Activated CD8-positive, alpha-beta memory T cell treated with anti-CD3 and anti-CD28 coated beads, Interleukin-2, amount 10 ng/mL, durations not matched to agents 7 days and 5 days (primary cell): ENCODE data around the gene BMERB1. TPM values are rescaled to one million over a fixed set of nuclear protein-coding genes. Genes with fewer than 3 reads are reported as not detected.
A peak's percentile ranks its signal among the peaks of the same experiment; 100 is the strongest.
"Not testable (repeated sequence)": the region's sequence is repeated elsewhere in the genome, so short reads cannot be mapped to it uniquely, and the experiment has no call there.

Experiments
- ATAC-seq: fragments of 150-1000 bp; cut with Tn5 transposase; one replicate; pipeline ENCODE4 v1.10.0; 2021; ENCODE audit warnings: moderate library complexity
- CTCF ChIA-PET: fragments of 350-600 bp; sonication (Branson Sonifier 250); formaldehyde crosslinking; loops from one replicate; lab custom pipeline; 2021; ENCODE audit warnings: antibody characterized with exemption; lab: Charles Lee
- DNase-seq: peaks from one replicate; pipeline ENCODE4 v3.0.0-alpha.2; 2020
- H3K27ac Mint-ChIP-seq: one replicate; pipeline ENCODE4 v1.8.0; 2021; ENCODE audit warnings: mild to moderate bottlenecking, mixed read lengths
- H3K27me3 Mint-ChIP-seq: one replicate; pipeline ENCODE4 v1.8.0; 2021; ENCODE audit warnings: mixed read lengths
- H3K36me3 Mint-ChIP-seq: one replicate; pipeline ENCODE4 v1.8.0; 2021; ENCODE audit warnings: mild to moderate bottlenecking, mixed read lengths
- H3K4me1 Mint-ChIP-seq: one replicate; pipeline ENCODE4 v1.8.0; 2021; ENCODE audit warnings: mixed read lengths
- H3K4me3 Mint-ChIP-seq: one replicate; pipeline ENCODE4 v1.8.0; 2021; ENCODE audit warnings: mild to moderate bottlenecking, moderate library complexity, mixed read lengths
- H3K9me3 Mint-ChIP-seq: one replicate; pipeline ENCODE4 v1.8.0; 2022; ENCODE audit warnings: low read depth, mixed read lengths
- total RNA-seq, 2 experiments: library from RNA; stranded (reverse); gene quantifications; one replicate each; pipeline ENCODE4 v1.2.3, GENCODE V29; 2021

Gene BMERB1
- total RNA-seq, 2 experiments from 2014 or later = 4.5 to 11.9 TPM

- no peaks in the 10 kb centered on the region for H3K4me1 Mint-ChIP-seq
- CTCF ChIA-PET = no interaction called here
- peaks cover 17% of the 10 kb centered on the region for H3K27me3 Mint-ChIP-seq
- H3K9me3 Mint-ChIP-seq = no peaks in the 10 kb centered on the region
- DNase-seq (no peak), ATAC-seq (no peak)
- no peak overlapping the region for H3K4me3 Mint-ChIP-seq
- no peaks in the 10 kb centered on the region for H3K36me3 Mint-ChIP-seq
- no peak overlapping the region for H3K27ac Mint-ChIP-seq
Measured at GRCh38 chr16:15457400-15457799, 23.0 kb downstream of the BMERB1 start.

- no peaks in the 10 kb centered on the region for H3K4me1 Mint-ChIP-seq
- ATAC-seq (no peak), DNase-seq (no peak)
- H3K27me3 Mint-ChIP-seq = peaks cover 15% of the 10 kb centered on the region
- CTCF ChIA-PET = no interaction called here
- no peaks in the 10 kb centered on the region for H3K36me3 Mint-ChIP-seq
- no peaks in the 10 kb centered on the region for H3K9me3 Mint-ChIP-seq
- no peak overlapping the region for H3K4me3 Mint-ChIP-seq
- H3K27ac Mint-ChIP-seq = no peak overlapping the region
Measured at GRCh38 chr16:15457958-15458357, 23.6 kb downstream of the BMERB1 start.

GRCh38 chr16:15459791-15460190 lies 25.4 kb downstream of the BMERB1 start:
- peaks cover 15% of the 10 kb centered on the region for H3K27me3 Mint-ChIP-seq
- H3K4me3 Mint-ChIP-seq = no peak overlapping the region
- ATAC-seq (no peak), DNase-seq (no peak)
- H3K27ac Mint-ChIP-seq = no peak overlapping the region
- CTCF ChIA-PET = no interaction called here
- no peaks in the 10 kb centered on the region for H3K36me3 Mint-ChIP-seq
- no peaks in the 10 kb centered on the region for H3K4me1 Mint-ChIP-seq
- no peaks in the 10 kb centered on the region for H3K9me3 Mint-ChIP-seq

- ATAC-seq = no peak
- no peak for DNase-seq
- H3K27me3 Mint-ChIP-seq = peaks cover 15% of the 10 kb centered on the region
- no peaks in the 10 kb centered on the region for H3K4me1 Mint-ChIP-seq
- no peaks in the 10 kb centered on the region for H3K36me3 Mint-ChIP-seq
- no peak overlapping the region for H3K27ac Mint-ChIP-seq
- no peak overlapping the region for H3K4me3 Mint-ChIP-seq
- H3K9me3 Mint-ChIP-seq = no peaks in the 10 kb centered on the region
- CTCF ChIA-PET = no interaction called here
Measured at GRCh38 chr16:15460601-15461000, 26.2 kb downstream of the BMERB1 start.

- Mint-ChIP-seq H3K36me3 (no peaks in the 10 kb centered on the region), H3K9me3 (no peaks in the 10 kb centered on the region), H3K27me3 (peaks cover 15% of the 10 kb centered on the region), H3K4me3 (no peak overlapping the region), H3K27ac (no peak overlapping the region), H3K4me1 (no peaks in the 10 kb centered on the region)
- no peak for DNase-seq
- CTCF ChIA-PET = no interaction called here
- ATAC-seq = no peak
Measured at GRCh38 chr16:15461376-15461775, 27.0 kb downstream of the BMERB1 start.

GRCh38 chr16:15464401-15465186 lies 30.2 kb downstream of the BMERB1 start:
- DNase-seq = no peak
- H3K4me1 Mint-ChIP-seq = no peaks in the 10 kb centered on the region
- no peak overlapping the region for H3K4me3 Mint-ChIP-seq
- CTCF ChIA-PET = interaction anchor here (0.8 kb wide), 1 partner anchor 24 kb away, joined by 3 read pairs; no protein-coding TSS in a partner anchor
- H3K27ac Mint-ChIP-seq = no peak overlapping the region
- peaks cover 11% of the 10 kb centered on the region for H3K27me3 Mint-ChIP-seq
- no peaks in the 10 kb centered on the region for H3K36me3 Mint-ChIP-seq
- no peaks in the 10 kb centered on the region for H3K9me3 Mint-ChIP-seq
- ATAC-seq = no peak

- H3K27ac Mint-ChIP-seq = no peak overlapping the region
- no peaks in the 10 kb centered on the region for H3K4me1 Mint-ChIP-seq
- DNase-seq (no peak), ATAC-seq (no peak)
- no peaks in the 10 kb centered on the region for H3K36me3 Mint-ChIP-seq
- H3K9me3 Mint-ChIP-seq = no peaks in the 10 kb centered on the region
- CTCF ChIA-PET = no interaction called here
- no peak overlapping the region for H3K4me3 Mint-ChIP-seq
- H3K27me3 Mint-ChIP-seq = peaks cover 9% of the 10 kb centered on the region
Measured at GRCh38 chr16:15466131-15466530, 31.7 kb downstream of the BMERB1 start.

GRCh38 chr16:15466886-15467781 lies 32.7 kb downstream of the BMERB1 start:
- Mint-ChIP-seq H3K27me3 (peaks cover 19% of the 10 kb centered on the region), H3K4me3 (no peak overlapping the region), H3K4me1 (no peaks in the 10 kb centered on the region), H3K9me3 (no peaks in the 10 kb centered on the region), H3K27ac (no peak overlapping the region), H3K36me3 (no peaks in the 10 kb centered on the region)
- CTCF ChIA-PET = no interaction called here
- DNase-seq = no peak
- ATAC-seq = no peak

GRCh38 chr16:15476971-15477370 lies 42.6 kb downstream of the BMERB1 start:
- CTCF ChIA-PET, H3K27ac Mint-ChIP-seq, H3K4me3 Mint-ChIP-seq: not testable (repeated sequence)

GRCh38 chr16:15477802-15478201 lies 43.4 kb downstream of the BMERB1 start:
- peaks cover 6% of the 10 kb centered on the region for H3K4me1 Mint-ChIP-seq
- H3K4me3 Mint-ChIP-seq = no peak overlapping the region
- peaks cover 4% of the 10 kb centered on the region for H3K9me3 Mint-ChIP-seq
- peaks cover under 1% of the 10 kb centered on the region for H3K27me3 Mint-ChIP-seq
- no peak for ATAC-seq
- H3K27ac Mint-ChIP-seq = no peak overlapping the region
- CTCF ChIA-PET = no interaction called here
- H3K36me3 Mint-ChIP-seq = peaks cover 4% of the 10 kb centered on the region
- DNase-seq = no peak

More at GRCh38 chr16:15476971-15477370, 42.6 kb downstream of the BMERB1 start:
- H3K36me3 Mint-ChIP-seq, H3K27me3 Mint-ChIP-seq, H3K9me3 Mint-ChIP-seq, ATAC-seq, DNase-seq, H3K4me1 Mint-ChIP-seq: not testable (repeated sequence)

GRCh38 chr16:15482068-15482747 lies 47.8 kb downstream of the BMERB1 start:
- peaks cover 3% of the 10 kb centered on the region for H3K36me3 Mint-ChIP-seq
- H3K9me3 Mint-ChIP-seq = peaks cover 4% of the 10 kb centered on the region
- H3K4me1 Mint-ChIP-seq = peaks cover 8% of the 10 kb centered on the region
- no peak overlapping the region for H3K4me3 Mint-ChIP-seq
- no peaks in the 10 kb centered on the region for H3K27me3 Mint-ChIP-seq
- CTCF ChIA-PET = no interaction called here
- DNase-seq (peak; percentile 43), ATAC-seq (peak; percentile 58)
- no peak overlapping the region for H3K27ac Mint-ChIP-seq

GRCh38 chr16:15482748-15483298 lies 48.4 kb downstream of the BMERB1 start:
- H3K9me3 Mint-ChIP-seq = peaks cover under 1% of the 10 kb centered on the region
- H3K27me3 Mint-ChIP-seq = no peaks in the 10 kb centered on the region
- H3K36me3 Mint-ChIP-seq = peaks cover 1% of the 10 kb centered on the region
- H3K4me1 Mint-ChIP-seq = peaks cover 8% of the 10 kb centered on the region
- CTCF ChIA-PET = no interaction called here
- no peak overlapping the region for H3K27ac Mint-ChIP-seq
- DNase-seq (no peak), ATAC-seq (no peak)
- H3K4me3 Mint-ChIP-seq = no peak overlapping the region

GRCh38 chr16:15483857-15484256 lies 49.5 kb downstream of the BMERB1 start:
- H3K36me3 Mint-ChIP-seq = no peaks in the 10 kb centered on the region
- H3K4me3 Mint-ChIP-seq = no peak overlapping the region
- ATAC-seq (no peak), DNase-seq (no peak)
- H3K27me3 Mint-ChIP-seq = no peaks in the 10 kb centered on the region
- no peaks in the 10 kb centered on the region for H3K9me3 Mint-ChIP-seq
- CTCF ChIA-PET = no interaction called here
- H3K27ac Mint-ChIP-seq = no peak overlapping the region
- H3K4me1 Mint-ChIP-seq = peaks cover 8% of the 10 kb centered on the region
